HG02642 (cell line): ENCODE data around the gene OR4D6.
A peak's percentile ranks its signal among the peaks of the same experiment; 100 is the strongest.
"Not testable (repeated sequence)": the region's sequence is repeated elsewhere in the genome, so short reads cannot be mapped to it uniquely, and the experiment has no call there.

Source experiments
- ATAC-seq: cut with Tn5 transposase; IDR thresholded peaks from one replicate; pipeline ENCODE4 v1.9.1; 2021; ENCODE audit warnings: mild to moderate bottlenecking; ENCODE audit not compliant: unreplicated experiment, poor library complexity

Gene OR4D6

DNA sequence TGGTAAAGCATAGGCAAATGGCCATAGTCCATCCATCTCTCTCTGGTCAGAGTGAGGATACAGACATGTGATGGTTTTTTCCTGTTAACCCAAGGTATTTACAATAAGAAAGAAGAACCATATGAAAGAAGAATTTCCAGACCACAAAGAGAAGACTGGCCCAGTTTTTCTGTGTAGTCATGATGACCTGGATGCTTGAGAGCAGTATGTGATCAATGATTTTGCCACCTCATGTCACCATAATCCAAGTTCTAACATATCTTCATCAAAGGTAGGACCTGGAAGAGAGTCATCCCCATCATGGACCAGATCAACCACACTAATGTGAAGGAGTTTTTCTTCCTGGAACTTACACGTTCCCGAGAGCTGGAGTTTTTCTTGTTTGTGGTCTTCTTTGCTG, at the start of gene OR4D6:
OR4D6 (plus strand) TSS at position 301 of the 400 bp plus-strand sequence; CDS start at position 301, 0 bp downstream.
- no peak for ATAC-seq

DNA sequence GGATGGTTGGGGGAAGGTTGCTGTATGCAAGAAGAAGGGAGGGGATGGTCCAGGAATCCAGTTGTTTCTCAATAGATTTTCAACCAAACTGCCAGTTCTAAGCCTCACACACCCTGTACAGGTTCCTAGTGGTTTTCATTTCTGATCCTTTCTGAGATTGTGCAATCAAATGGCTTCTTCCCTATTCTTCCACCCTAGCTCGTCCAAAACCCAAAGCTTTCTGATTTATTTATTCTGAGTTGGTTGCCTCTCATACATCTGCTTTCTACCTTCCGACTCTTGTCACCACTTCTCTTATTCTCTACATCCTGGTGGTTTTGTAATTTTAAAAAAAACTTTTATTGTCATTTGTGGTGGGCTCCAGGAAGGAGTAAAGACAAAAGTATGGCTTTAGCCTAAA, 43.1 kb upstream of the OR4D6 start:
- ATAC-seq: no peak

DNA sequence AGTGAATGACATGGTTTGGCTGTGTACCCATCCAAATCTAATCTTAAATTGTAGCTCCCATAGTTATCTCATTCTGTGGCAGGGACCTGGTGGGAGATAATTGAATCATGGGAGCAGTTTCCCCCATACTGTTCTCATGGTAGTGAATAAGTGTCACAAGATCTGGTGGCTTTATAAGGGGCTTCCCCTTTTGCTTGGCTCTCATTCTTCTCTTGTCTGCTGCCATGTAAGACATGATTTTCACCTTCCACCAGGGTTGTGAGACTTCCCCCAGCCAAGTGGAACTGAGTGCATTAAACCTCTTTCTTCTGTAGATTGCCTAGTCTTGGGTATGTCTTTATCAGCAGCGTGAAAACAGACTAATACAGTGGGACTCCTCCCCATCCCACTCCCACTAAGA, 41.6 kb upstream of the OR4D6 start:
- no peak for ATAC-seq

DNA sequence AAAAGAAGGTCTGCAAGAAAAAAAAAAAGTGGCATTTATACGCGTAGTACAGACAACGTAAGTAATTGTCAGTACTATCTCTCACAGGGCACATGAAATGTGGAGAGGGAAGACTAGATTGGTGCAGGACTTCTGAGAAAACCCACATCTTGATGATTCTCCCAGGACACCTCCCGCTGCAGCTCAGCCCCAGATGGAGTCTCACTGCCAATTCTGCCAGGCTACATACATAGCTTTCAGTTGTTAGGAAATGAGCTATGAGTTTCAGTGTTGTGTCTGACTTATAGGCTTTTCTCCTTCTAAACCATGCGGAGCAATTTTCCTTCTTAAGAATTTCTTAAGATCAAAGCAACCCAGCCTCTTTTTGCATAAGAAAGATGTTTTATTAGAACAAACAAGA, 40.1 kb upstream of the OR4D6 start:
- no peak for ATAC-seq

DNA sequence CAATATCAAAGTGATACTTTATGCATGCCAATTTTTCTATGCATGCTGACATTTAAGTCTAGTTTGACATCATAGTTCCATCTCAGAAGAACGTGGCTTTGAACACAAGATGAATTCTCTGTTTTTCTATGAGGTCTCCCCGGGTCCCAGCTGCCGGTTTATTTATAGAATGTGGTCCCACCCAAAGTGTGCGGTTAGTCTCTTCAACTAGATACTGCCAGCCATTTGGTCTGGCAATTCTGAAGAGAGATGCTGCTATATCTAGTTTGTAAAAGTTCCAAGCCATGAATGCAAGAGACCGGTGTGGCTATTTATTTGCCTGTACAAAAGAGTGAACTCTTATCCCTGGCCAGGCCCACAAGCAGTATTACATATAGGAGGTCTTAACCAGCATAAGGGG, 39.7 kb upstream of the OR4D6 start:
- no peak for ATAC-seq

DNA sequence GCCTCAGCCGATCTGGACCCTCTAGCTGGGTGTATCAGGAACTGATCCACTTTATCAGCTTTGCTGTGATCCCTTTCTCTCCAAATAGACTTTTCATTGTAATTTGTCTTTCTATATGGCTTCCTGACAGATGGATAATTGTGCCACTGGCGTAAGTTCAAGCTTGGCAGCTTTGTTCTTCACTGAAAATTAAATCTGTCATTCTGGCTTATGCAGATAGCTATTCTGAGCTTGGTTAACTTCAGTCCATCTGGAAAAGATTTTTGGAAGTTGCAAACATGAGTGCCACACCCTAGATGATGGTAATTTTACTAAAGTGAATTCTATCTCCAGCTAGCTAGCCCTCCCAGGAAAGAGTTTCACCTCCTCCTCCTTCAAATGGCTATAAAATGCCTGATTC, 38.6 kb upstream of the OR4D6 start:
- ATAC-seq: no peak

DNA sequence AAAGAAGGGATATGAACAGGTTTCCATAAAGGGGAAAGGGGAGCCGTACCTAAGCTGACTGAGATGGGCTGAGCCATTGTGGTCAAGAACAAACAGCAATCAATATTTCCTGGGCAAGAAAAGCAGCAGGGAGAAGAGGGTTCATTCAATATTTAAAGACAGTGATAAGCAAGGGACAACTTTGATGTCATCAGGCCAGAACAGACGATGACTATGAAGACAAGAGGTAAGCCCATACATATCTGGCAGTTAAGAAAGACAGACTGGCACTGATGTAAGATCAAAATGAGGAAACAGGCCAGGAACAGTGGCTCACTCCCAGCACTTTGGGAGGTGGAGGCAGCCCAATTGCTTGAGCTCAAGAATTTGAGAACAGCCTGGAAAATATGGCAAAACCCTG, 32.9 kb upstream of the OR4D6 start:
- no peak for ATAC-seq

DNA sequence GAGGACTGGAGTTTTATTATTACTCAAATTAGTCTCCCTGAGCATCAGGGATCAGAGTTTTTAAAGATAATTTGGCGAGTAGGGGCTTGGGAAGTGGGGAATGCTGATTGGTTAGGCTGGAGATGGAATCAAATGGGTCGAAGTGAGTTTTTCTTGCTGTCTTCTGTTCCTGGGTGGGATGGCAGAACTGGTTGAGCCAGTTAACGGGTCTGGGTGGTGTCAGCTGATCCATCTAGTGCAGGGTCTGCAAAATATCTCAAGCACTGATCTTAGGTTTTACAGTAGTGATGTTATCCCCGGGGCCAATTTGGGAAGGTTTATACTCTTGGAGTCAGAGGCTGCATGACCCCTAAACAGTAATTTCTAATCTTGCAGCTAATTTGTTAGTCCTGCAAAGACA, 31.6 kb upstream of the OR4D6 start:
- no peak for ATAC-seq

DNA sequence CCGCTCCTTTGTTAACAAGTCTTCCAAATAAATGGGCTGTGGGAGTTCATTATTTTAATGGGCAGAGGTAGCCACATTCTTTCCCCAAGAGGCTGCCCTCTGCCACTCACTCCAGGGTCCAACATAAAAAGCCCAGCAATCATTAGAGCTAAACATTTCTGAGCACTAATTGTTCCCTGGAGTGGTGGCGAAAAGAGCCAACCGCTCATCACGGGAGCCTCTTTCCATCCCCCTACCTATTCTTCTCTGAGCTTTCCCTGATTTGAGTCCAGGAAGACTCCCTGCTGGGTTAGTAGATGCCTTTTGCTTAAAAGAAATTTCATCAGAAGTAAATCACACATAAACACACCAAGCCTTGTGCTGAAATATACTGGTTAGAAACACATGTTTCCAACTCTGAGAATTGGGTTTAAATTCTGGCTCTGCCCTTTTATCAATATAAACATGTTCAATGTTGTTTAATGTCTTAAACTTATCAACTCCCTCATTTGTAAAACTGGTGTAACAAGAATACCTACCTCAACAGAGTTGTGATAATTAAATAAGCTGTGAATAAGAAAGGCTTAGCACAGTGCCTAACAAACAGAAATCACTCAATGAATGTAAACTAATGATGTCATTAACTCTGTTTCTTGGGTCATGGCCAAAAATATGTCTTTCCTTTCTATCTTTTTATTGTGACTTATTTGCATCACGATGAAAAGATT, 30.2 kb upstream of the OR4D6 start, which contains the start of gene OR5A2:
OR5A2 (minus strand) TSS at position 53 of the 707 bp plus-strand sequence. CDS start 3,460 bp downstream, outside the sequence.
- no peak for ATAC-seq

DNA sequence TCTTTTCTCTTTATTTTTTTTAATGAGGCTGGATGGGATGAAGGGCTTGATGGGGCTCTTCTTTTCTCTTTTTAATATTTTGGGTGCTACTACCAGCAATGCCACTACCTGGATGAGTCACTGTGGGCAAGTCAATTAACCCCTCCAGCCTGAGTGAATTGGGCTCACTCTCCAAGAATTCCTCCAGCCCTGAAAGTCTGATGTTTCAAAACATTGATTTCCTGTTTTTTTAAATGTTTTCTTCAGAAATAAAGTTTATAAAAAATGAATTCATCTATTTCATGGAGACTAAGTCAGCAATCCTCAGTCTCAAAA, 29.7 kb upstream of the OR4D6 start:
- ATAC-seq: no peak

DNA sequence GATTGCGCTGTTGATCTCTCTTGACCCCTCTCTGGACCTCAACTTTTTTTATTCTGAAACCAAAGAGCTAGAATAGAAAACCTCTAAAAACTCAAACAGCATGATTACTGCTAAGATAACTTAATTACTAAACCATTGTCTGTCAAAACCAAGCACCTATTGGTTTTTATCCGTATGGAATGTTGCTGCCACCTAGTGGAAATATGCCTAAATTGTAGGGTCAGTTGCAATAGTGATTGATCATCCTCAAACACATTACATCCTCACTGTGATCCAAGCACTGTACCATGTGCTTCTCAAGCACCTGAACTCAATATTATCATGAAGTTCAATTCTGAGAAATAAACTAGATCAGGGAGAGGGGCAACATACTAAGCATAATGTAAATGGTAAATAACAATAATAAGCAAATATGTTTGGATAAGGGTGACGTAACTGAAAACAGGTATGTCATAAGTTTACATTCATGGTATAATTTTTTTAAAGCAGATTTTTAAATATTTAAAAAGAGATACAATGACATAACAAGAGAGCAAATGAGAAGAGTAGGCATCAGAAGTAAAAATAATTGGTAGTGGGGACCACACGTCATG, 26.7 kb upstream of the OR4D6 start:
- ATAC-seq: peak; percentile 75

DNA sequence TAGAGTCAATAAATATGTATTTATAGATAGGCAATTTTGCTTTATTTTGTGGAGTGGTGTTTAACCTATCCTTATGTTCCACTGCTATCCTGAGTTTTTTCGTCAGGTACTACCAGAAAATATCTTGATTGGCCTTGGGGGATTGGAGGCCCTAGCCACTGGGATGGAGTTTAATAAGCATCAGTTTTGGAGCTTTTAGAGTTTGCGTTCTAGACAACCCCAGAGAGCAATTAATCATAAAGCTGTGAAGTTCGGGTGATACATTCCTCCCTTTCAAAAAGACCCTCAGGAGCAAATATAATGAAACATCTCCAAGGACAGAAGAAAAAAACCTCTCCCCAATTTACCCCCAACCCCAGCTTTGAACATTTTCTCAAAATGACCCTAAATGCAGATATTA, 20.6 kb upstream of the OR4D6 start, which contains the start of gene OR5A1:
OR5A1 (plus strand) TSS at position 301 of the 400 bp plus-strand sequence. CDS start 6,700 bp downstream, outside the sequence.
- no peak for ATAC-seq

DNA sequence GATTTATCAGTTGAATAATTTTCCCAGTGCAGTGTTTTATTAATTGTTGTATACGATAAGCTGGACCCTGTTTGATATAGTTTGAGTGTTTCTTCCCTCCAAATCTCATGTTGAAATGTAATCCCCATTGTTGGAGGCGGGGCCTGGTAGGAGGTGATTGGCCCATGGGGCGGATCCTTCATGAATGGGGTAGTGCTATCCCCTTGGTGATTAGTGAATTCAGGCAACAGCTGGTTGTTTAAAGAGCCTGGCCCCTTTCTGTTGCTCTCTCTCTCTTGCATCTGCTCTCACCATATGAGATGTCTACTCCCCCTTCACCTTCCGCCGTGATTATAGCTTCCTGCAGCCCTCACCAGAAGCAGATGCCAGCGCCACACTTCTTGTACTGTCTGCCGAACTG, 19.0 kb upstream of the OR4D6 start:
- ATAC-seq: no peak

DNA sequence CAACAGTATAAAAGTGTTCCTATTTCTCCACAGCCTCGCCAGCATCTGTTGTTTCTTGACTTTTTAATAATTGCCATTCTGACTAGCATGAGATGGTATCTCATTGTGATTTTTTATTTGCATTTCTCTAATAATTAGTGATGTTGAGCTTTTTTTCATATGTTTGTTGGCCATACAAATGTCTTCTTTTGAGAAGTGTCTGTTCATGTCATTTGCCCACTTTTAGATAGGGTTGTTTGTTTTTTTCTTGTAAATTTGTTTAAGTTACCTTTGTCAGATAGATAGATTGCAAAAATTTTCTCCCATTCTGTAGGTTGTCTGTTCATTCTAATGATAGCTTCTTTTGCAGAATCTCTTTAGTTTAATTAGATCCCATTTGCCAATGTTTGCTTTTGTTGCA, 11.1 kb upstream of the OR4D6 start:
- ATAC-seq: not testable (repeated sequence)

DNA sequence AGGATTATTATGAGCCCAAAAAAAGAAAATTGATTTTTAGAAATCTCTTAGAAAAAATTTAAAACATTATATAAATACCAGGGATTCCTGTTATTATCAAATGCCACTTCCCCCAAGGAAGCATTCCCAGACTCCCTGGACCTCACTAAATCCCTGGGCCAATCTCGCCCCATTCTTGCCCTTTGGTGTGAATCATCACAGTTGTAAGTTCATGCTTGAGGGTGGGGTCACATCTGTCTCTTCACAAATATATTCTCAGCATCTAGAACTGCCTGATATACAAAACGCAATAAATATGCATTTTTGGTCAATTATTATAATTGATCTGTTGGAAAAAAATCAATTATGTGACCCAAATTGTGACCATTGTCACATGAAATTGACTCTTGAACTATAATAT, 8.3 kb upstream of the OR4D6 start:
- ATAC-seq: no peak

DNA sequence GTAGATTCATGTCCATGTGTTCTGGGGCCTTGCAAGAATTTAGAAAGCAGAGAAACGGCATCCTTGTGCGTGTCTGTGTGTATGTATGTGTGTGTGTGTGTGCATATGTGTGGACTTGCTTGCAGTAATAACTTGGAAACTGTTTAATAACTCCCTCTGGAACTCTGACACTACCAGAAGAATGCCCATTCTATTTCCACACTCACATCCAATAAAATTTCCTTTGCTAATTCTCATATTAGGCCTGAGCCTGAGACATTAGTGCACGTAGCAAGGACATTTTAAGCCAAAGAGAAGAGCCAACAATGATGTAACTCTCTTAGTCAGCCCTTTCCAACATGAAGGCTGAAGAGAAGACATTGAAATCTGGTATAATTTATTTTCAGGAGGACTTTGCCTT, 3.2 kb downstream of the OR4D6 start:
- no peak for ATAC-seq

DNA sequence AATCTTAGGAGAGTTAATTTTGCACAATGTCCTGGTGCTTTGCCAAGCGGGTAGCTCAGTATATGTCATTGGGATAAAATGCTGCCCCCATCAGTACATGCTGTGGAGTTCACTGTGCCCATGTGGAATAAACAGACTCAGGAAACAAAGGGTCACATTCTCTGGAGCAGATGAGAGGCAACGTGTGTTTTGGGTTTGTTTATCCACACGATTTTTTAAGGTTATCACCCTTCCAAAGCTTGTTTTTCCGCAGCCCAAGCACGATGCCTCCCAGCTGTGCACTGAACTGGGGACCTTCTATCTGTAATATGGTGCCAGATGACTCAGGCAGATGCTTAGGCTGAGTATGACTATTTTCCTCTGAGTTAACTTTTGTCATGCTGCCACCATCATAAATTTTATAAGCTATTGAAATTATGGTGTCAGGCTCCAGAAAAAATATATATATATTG, 6.5 kb downstream of the OR4D6 start:
- no peak for ATAC-seq

DNA sequence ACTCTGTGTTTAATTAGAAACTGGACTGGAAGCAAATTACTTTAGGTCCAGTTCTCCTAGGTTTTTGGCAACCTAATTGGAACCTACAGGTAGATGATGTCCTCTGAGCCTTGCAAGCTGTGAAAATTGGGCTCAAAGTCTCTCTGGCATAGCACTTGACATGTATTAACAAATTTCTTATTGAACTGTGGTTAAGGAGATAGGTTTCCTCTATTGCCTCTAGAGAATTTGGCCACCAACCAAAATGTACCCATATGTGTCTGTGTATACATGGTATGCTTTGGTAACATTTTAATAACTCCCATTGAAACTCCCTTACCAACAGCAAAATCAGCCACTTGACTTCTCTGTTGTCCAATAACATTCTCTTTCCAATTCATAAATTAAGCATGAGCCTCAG, 16.3 kb downstream of the OR4D6 start, which contains the start of gene OR4D10:
OR4D10 (plus strand) TSS at position 301 of the 400 bp plus-strand sequence. CDS start 4,115 bp downstream, outside the sequence.
- ATAC-seq: no peak

DNA sequence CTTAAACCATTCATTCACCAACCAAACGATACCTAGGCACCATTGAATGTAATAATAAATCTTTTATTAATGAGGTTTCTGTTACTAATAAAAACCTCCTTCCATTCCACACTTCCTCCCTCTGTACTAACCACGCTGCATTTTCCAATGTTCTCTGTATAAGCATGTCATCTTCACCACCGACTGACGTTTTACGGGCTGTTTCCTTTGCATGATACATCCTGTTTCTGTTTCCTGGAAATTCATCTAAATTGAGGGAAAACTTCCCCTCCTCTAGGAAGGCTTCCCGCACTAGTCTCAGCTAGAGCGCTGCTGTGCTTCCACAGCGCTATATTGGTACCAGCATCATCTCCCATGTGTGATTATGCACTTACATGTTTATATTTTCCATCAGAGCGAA, 18.4 kb downstream of the OR4D6 start:
- no peak for ATAC-seq

DNA sequence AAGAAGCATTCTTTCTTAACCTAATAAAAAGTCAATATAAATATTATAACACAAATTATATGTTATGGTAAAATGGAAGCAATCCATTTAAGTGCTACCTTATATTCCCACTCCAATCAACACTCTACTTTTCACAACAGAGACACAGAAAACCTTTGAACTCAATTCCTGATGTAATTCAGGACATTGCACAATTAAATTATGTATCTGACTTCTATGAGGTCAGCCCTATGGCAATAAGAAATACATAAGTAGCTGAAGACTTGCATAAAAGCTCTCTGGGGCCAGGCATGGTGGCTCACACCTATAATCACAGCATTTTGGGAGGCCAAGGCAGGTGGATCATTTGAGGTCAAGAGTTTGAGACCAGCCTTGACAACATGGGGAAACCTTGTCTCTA, 23.1 kb downstream of the OR4D6 start:
- ATAC-seq: no peak

DNA sequence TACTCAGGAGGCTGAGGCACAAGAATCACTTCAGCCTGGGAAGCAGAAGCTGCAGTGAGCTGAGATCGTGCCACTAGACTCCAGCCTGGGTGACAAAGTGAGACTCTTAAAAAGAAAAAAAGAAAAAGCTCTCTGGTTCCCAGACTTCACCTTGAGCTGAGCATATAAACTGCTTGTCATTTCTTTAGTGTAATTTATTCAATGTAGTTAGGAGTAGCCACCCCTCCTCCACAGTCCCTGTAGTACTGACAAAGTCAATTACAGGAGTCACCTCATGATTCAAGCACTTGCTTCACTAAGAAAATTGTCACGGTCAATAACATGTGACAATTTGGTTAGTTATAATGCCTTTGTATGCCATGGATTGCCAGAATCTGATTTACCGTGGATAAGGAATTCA, 23.6 kb downstream of the OR4D6 start:
- ATAC-seq: no peak

DNA sequence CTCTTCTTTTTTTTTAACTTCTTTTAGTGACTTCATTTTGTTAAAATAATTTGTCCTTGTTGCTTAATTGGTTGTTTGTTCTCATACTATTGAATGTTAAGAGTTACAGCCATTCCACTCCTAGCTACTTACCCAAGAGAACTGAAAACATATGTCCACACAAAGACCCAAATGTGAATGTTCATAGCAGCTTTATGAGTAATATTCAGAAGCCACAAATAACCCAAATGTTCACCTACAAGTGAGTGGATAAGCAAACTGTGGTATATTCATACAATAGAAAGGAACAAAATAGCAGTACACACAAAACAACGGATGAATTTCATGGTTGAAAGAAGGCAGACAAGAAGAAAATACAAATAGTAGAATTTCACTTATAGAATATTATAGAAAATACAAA, 45.2 kb downstream of the OR4D6 start:
- ATAC-seq: no peak
